GM21717 (cell line): ENCODE data around the gene AMBP.

Experiments
- ATAC-seq: cut with Tn5 transposase; IDR thresholded peaks from one replicate; pipeline ENCODE4 v1.9.1; 2021; ENCODE audit warnings: mild to moderate bottlenecking, moderate library complexity; ENCODE audit not compliant: unreplicated experiment

The AMBP gene

GRCh38 chr9:114078021-114078780 is at the start of gene AMBP:
AMBP (minus strand) TSS chr9:114078300; CDS start chr9:114078209, 91 bp downstream.
- no peak for ATAC-seq

GRCh38 chr9:114126247-114127060 is 48.4 kb upstream of the AMBP start:
- no peak for ATAC-seq

GRCh38 chr9:114125476-114126013 is 47.4 kb upstream of the AMBP start:
- ATAC-seq, result no peak

- no peak for ATAC-seq
These were observed 46.8 kb upstream of the AMBP start for GRCh38 chr9:114124666-114125475.

GRCh38 chr9:114124138-114124537 is 46.0 kb upstream of the AMBP start:
- ATAC-seq, result no peak

GRCh38 chr9:114123031-114123977 is 45.2 kb upstream of the AMBP start:
- no peak for ATAC-seq

GRCh38 chr9:114122136-114123027 is 44.3 kb upstream of the AMBP start:
- ATAC-seq, result no peak

- ATAC-seq, result no peak
These were observed 43.4 kb upstream of the AMBP start for GRCh38 chr9:114121227-114122135.

GRCh38 chr9:114120192-114121014 is 42.3 kb upstream of the AMBP start:
- ATAC-seq, result no peak

GRCh38 chr9:114119242-114120191 is 41.4 kb upstream of the AMBP start:
- no peak for ATAC-seq

- no peak for ATAC-seq
These were observed 40.1 kb upstream of the AMBP start for GRCh38 chr9:114117996-114118830.

- ATAC-seq, result no peak
These were observed 39.5 kb upstream of the AMBP start for GRCh38 chr9:114117614-114117995.

GRCh38 chr9:114116126-114116747 is 38.1 kb upstream of the AMBP start:
- ATAC-seq, result no peak

- no peak for ATAC-seq
These were observed 37.6 kb upstream of the AMBP start for GRCh38 chr9:114115654-114116125.
